Smooth muscle cell (in vitro differentiated cells): Measurements from ENCODE around the gene C2orf92. TPM values are rescaled to one million over a fixed set of nuclear protein-coding genes. Genes with fewer than 3 reads are reported as not detected.

Source experiments
- DNase-seq: peaks from one replicate; lab custom pipeline; 2025; ENCODE audit not compliant: unreplicated experiment; lab: John Stamatoyannopoulos, UW
- H2AFZ ChIP-seq: fragments of 200-600 bp; sonication (generic); 2 replicates; pipeline ENCODE4 v1.6.0; 2016; ENCODE audit warnings: antibody characterized with exemption, low read depth, mild to moderate bottlenecking
- H3F3A ChIP-seq: fragments of 200-600 bp; sonication (generic); 2 replicates; pipeline ENCODE4 v1.6.0; 2017; ENCODE audit warnings: antibody characterized with exemption, low read depth
- H3K27ac ChIP-seq: fragments of 200-600 bp; sonication (generic); 2 replicates; pipeline ENCODE4 v1.5.1; 2016; ENCODE audit warnings: low read depth, mild to moderate bottlenecking
- H3K27me3 ChIP-seq: fragments of 200-600 bp; sonication (generic); 2 replicates; pipeline ENCODE4 v1.6.1; 2016; ENCODE audit warnings: low read depth, mild to moderate bottlenecking
- H3K36me3 ChIP-seq: fragments of 200-600 bp; sonication (generic); 2 replicates; pipeline ENCODE4 v1.5.1; 2016; ENCODE audit warnings: low read depth
- H3K4me1 ChIP-seq: fragments of 200-600 bp; sonication (generic); 2 replicates; pipeline ENCODE4 v1.5.1; 2016; ENCODE audit warnings: low read depth
- H3K4me2 ChIP-seq: fragments of 200-600 bp; sonication (generic); 2 replicates; pipeline ENCODE4 v1.6.0; 2016; ENCODE audit warnings: mild to moderate bottlenecking
- H3K4me3 ChIP-seq: fragments of 200-600 bp; sonication (generic); 2 replicates; pipeline ENCODE4 v1.5.1; 2016; ENCODE audit warnings: mild to moderate bottlenecking
- H3K79me2 ChIP-seq: fragments of 200-600 bp; sonication (generic); 2 replicates; pipeline ENCODE4 v1.6.0; 2016; ENCODE audit warnings: low read depth, mild to moderate bottlenecking
- H3K9ac ChIP-seq: fragments of 200-600 bp; sonication (generic); 2 replicates; pipeline ENCODE4 v1.6.0; 2016; ENCODE audit warnings: low read depth
- H3K9me3 ChIP-seq: fragments of 200-600 bp; sonication (generic); replicated peaks from 2 replicates; pipeline ENCODE4 v1.5.1; 2016; ENCODE audit warnings: low read depth
- H4K20me1 ChIP-seq: fragments of 200-600 bp; sonication (generic); 2 replicates; pipeline ENCODE4 v1.6.0; 2016; ENCODE audit warnings: low read depth
- WGBS: methylation state at CpG from one replicate; pipeline ENCODE4 v1.1.7; 2016; ENCODE audit warnings: low lambda C conversion rate; 5-methylcytosine and 5-hydroxymethylcytosine counted together
- polyA plus RNA-seq: library from polyadenylated mRNA; unstranded; fragments of >200 nt; fragmentation: Nextera tagmentation; extraction: Ambion mirVana; gene quantifications from 2 replicates; pipeline ENCODE4 v1.2.1, GENCODE V29; 2016
- total RNA-seq: library from RNA; depleted of rRNA; stranded (reverse); fragments of >200 nt; gene quantifications from 2 replicates; pipeline ENCODE4 v1.2.3, GENCODE V29; 2014
- TF ChIP-seq, protein P1 (sequence below): fragments of 200-600 bp; sonication (generic); IDR thresholded peaks from 2 replicates; pipeline ENCODE4 v1.5.1; 2017; ENCODE audit warnings: borderline replicate concordance, mild to moderate bottlenecking, antibody characterized with exemption; ENCODE audit not compliant: insufficient read depth, poor library complexity, severe bottlenecking

The C2orf92 gene
- total and polyA plus RNA-seq, 2 experiments from 2014 or later: 1.0 to 7.2 TPM

DNA sequence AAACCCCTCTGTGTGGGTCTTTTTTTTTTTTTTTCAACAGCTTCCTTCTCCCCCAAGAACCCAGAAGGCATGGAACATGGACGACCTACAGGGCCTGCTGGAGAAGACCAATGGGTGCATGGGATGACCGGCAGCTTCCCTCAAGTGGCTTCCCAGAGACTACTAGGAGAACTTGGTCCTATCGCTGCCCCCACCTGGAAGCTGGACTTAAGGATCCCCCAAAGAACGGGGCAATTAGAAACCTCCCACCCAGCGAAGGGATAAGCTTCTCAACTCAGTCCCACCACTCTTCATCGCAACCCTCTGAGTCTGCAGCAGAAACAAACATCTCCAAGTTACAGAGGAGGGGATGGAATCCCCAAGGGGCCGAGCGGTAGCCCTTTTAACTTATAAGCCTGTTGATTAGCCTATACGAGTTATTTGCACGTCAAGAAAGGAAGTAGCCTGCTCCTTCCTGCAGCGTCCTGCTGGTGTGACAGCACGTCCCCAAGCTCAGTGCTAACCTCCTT lies 7.1 kb upstream of the C2orf92 start:
- no peak overlapping the region for H2AFZ ChIP-seq
- WGBS: 21% methylated on average over 12 of the region's 12 CpGs
- H3F3A ChIP-seq: peaks cover 12% of the 10 kb centered on the region
- no peak for DNase-seq
- H3K9me3 ChIP-seq: no peaks in the 10 kb centered on the region
- peaks cover 7% of the 10 kb centered on the region for H3K4me1 ChIP-seq
- H3K36me3 ChIP-seq: no peaks in the 10 kb centered on the region
- H3K27ac ChIP-seq: peak overlapping the region; percentile 94
- peak overlapping the region; percentile 82 for H3K4me2 ChIP-seq
- TF ChIP-seq, protein P1, sequence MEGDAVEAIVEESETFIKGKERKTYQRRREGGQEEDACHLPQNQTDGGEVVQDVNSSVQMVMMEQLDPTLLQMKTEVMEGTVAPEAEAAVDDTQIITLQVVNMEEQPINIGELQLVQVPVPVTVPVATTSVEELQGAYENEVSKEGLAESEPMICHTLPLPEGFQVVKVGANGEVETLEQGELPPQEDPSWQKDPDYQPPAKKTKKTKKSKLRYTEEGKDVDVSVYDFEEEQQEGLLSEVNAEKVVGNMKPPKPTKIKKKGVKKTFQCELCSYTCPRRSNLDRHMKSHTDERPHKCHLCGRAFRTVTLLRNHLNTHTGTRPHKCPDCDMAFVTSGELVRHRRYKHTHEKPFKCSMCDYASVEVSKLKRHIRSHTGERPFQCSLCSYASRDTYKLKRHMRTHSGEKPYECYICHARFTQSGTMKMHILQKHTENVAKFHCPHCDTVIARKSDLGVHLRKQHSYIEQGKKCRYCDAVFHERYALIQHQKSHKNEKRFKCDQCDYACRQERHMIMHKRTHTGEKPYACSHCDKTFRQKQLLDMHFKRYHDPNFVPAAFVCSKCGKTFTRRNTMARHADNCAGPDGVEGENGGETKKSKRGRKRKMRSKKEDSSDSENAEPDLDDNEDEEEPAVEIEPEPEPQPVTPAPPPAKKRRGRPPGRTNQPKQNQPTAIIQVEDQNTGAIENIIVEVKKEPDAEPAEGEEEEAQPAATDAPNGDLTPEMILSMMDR: no peak
- H3K79me2 ChIP-seq: peaks cover 20% of the 10 kb centered on the region
- peak overlapping the region; percentile 54 for H3K9ac ChIP-seq
- H3K27me3 ChIP-seq: no peaks in the 10 kb centered on the region
- peak overlapping the region; percentile 72 for H3K4me3 ChIP-seq
- peaks cover 21% of the 10 kb centered on the region for H4K20me1 ChIP-seq

DNA sequence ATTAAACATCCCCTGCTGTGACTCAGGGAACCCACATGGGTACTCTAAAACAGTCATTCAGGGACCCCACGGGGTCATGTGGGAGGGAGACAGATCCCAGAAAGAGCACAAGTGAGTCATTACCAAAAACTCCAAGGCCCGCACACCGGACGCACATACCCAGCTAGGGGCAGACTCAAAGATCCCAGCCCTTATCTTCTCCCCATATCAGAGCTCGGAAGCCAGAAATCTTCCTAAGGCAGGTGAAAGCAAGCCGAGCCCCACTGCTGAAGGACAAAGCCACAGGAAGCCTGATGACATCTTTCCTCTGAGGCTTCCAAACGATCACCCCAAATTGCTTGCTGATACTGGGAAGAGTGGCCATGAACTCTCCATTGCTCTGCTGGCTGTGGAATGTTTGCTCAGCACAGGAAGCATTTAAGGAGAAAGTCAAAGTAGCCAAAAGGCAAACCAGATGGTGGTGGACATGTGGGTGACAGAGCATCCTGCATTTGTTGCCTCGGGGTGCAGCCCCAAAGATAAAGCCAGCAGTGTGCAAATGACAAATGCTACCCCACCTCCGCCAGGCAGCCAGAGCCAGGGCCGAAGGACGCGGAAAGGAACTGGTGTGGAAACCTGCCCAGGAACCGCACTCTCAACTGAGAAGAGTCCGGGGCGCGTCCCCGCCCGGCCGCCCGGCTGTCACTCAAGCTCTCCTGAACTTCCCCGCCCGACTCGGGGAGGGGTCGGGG lies 6.5 kb upstream of the C2orf92 start:
- Histone ChIP-seq H3K27me3 (no peaks in the 10 kb centered on the region), H3K4me1 (peaks cover 7% of the 10 kb centered on the region)
- WGBS: under 1% methylated on average over 16 of the region's 24 CpGs

DNA sequence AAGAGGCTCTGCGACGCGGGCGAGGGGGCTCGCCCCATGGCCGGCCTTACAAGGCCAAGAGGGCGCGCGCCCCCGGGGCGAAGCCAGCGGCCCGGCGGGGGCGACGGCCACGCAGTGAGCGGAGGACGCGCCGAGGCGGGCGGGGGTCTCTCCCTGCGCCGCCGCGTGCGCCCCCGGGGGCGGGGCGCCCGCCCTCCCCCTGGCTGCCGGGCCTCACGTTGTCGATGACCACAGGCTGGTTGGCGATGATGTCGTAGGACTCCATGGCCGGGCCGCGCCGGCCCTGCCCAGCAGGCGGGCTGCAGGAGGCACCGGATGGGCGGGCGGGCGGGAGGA lies 5.9 kb upstream of the C2orf92 start:
- peaks cover 12% of the 10 kb centered on the region for H3F3A ChIP-seq
- peak overlapping the region; percentile 1 for H2AFZ ChIP-seq
- no peak for DNase-seq
- 0% methylated on average over 1 of the region's 46 CpGs for WGBS
- peaks cover 21% of the 10 kb centered on the region for H4K20me1 ChIP-seq
- peaks cover 20% of the 10 kb centered on the region for H3K79me2 ChIP-seq
- peak overlapping the region; percentile 72 for H3K4me3 ChIP-seq
- no peaks in the 10 kb centered on the region for H3K9me3 ChIP-seq
- H3K4me1 ChIP-seq: peaks cover 7% of the 10 kb centered on the region
- H3K36me3 ChIP-seq: no peaks in the 10 kb centered on the region
- H3K9ac ChIP-seq: peak overlapping the region; percentile 94
- H3K27me3 ChIP-seq: no peaks in the 10 kb centered on the region
- H3K27ac ChIP-seq: peak overlapping the region; percentile 94
- peak overlapping the region; percentile 82 for H3K4me2 ChIP-seq
- TF ChIP-seq, protein P1: no peak

More for the DNA sequence above, 6.5 kb upstream of the C2orf92 start:
- Histone ChIP-seq H3K9me3 (no peaks in the 10 kb centered on the region), H3K4me3 (peak overlapping the region; percentile 72), H3K36me3 (no peaks in the 10 kb centered on the region), H2AFZ (peak overlapping the region; percentile 1), H3K4me2 (peak overlapping the region; percentile 82), H3K79me2 (peaks cover 20% of the 10 kb centered on the region), H3K27ac (peak overlapping the region; percentile 94), H4K20me1 (peaks cover 21% of the 10 kb centered on the region), H3K9ac (peak overlapping the region; percentile 94), H3F3A (peaks cover 12% of the 10 kb centered on the region)
- TF ChIP-seq, protein P1: no peak
- DNase-seq: peak; percentile 69
